HG02852 (cell line): ENCODE results near the gene SBNO2.
"Not testable (repeated sequence)": the region's sequence is repeated elsewhere in the genome, so short reads cannot be mapped to it uniquely, and the experiment has no call there.

Experiments
- ATAC-seq: cut with Tn5 transposase; IDR thresholded peaks from one replicate; pipeline ENCODE4 v1.9.1; 2021; ENCODE audit warnings: mild to moderate bottlenecking, moderate library complexity; ENCODE audit not compliant: unreplicated experiment

The SBNO2 gene

GRCh38 chr19:1122021-1122971 lies 51.8 kb downstream of the SBNO2 start:
- no peak for ATAC-seq

GRCh38 chr19:1121395-1121794 lies 52.7 kb downstream of the SBNO2 start:
- no peak for ATAC-seq

GRCh38 chr19:1119475-1120217 lies 54.4 kb downstream of the SBNO2 start:
- ATAC-seq: no peak

- ATAC-seq: no peak
Measured at GRCh38 chr19:1118999-1119398, 55.1 kb downstream of the SBNO2 start.

GRCh38 chr19:1117654-1118053 lies 56.4 kb downstream of the SBNO2 start:
- no peak for ATAC-seq

- ATAC-seq: no peak
Measured at GRCh38 chr19:1116726-1117581, 57.1 kb downstream of the SBNO2 start.

- no peak for ATAC-seq
Measured at GRCh38 chr19:1115646-1116420, 58.2 kb downstream of the SBNO2 start.

- ATAC-seq: not testable (repeated sequence)
Measured at GRCh38 chr19:1114728-1115127, 59.3 kb downstream of the SBNO2 start.

- no peak for ATAC-seq
Measured at GRCh38 chr19:1113986-1114483, 60.0 kb downstream of the SBNO2 start.

GRCh38 chr19:1113030-1113985 lies 60.8 kb downstream of the SBNO2 start:
- no peak for ATAC-seq

- no peak for ATAC-seq
Measured at GRCh38 chr19:1112268-1113029, 61.6 kb downstream of the SBNO2 start.

GRCh38 chr19:1111641-1112267 lies 62.3 kb downstream of the SBNO2 start:
- ATAC-seq: no peak

- no peak for ATAC-seq
Measured at GRCh38 chr19:1110809-1111640, 63.0 kb downstream of the SBNO2 start.

- no peak for ATAC-seq
Measured at GRCh38 chr19:1109697-1110671, 64.1 kb downstream of the SBNO2 start.

- no peak for ATAC-seq
Measured at GRCh38 chr19:1109032-1109551, 65.0 kb downstream of the SBNO2 start.
